Prostate gland (tissue), 2 donors: ENCODE results near the gene ARL15.

Experiments used
- POLR2A ChIP-seq: fragments of 450-650 bp; IDR thresholded peaks from one replicate; pipeline ENCODE4 v1.6.1; 2016; ENCODE audit warnings: antibody characterized with exemption, mild to moderate bottlenecking
- TF ChIP-seq, protein P1 (sequence below), 4 experiments: fragments of 200-600 bp in 2 of 4; fragments of 450-650 bp in 2 of 4; sonication (generic) in 2 of 4; IDR thresholded peaks; 1 replicate in 3 of 4; 2 replicates in 1 of 4; pipeline ENCODE4 v1.5.1; 2016 to 2019; ENCODE audit warnings: antibody characterized with exemption in 4 of 4, mild to moderate bottlenecking in 2 of 4, moderate library complexity in 2 of 4

DNA sequence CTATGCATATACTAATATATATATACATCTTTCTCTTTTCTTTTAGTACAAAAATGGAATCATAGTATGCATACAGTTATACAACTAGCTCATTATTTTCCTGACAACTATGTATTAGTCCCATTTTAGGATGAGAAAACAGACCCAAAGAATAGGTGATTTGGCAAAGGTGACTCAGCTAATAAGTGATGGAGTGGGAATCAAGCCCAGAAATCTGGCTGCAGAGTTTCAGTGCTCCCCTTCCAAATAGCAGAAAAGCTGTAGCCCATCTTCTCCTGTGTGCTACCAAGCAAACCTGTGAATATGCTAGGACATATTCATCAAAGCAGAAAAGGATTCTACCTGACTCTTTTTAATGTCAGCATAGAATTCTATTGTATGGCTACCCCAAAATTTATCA, 114.7 kb downstream of the ARL15 start:
- TF ChIP-seq, protein P1, sequence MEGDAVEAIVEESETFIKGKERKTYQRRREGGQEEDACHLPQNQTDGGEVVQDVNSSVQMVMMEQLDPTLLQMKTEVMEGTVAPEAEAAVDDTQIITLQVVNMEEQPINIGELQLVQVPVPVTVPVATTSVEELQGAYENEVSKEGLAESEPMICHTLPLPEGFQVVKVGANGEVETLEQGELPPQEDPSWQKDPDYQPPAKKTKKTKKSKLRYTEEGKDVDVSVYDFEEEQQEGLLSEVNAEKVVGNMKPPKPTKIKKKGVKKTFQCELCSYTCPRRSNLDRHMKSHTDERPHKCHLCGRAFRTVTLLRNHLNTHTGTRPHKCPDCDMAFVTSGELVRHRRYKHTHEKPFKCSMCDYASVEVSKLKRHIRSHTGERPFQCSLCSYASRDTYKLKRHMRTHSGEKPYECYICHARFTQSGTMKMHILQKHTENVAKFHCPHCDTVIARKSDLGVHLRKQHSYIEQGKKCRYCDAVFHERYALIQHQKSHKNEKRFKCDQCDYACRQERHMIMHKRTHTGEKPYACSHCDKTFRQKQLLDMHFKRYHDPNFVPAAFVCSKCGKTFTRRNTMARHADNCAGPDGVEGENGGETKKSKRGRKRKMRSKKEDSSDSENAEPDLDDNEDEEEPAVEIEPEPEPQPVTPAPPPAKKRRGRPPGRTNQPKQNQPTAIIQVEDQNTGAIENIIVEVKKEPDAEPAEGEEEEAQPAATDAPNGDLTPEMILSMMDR (IDR thresholded peaks at IDR 0.05), result no peak
- TF ChIP-seq POLR2A, result no peak
